ENCODE data around the gene MCAT. TPM values are rescaled to one million over a fixed set of nuclear protein-coding genes. Genes with fewer than 3 reads are reported as not detected.

The MCAT gene
- total and polyA plus RNA-seq, 2 donors from 2014 or later: 24.8 to 74.7 TPM

DNA sequence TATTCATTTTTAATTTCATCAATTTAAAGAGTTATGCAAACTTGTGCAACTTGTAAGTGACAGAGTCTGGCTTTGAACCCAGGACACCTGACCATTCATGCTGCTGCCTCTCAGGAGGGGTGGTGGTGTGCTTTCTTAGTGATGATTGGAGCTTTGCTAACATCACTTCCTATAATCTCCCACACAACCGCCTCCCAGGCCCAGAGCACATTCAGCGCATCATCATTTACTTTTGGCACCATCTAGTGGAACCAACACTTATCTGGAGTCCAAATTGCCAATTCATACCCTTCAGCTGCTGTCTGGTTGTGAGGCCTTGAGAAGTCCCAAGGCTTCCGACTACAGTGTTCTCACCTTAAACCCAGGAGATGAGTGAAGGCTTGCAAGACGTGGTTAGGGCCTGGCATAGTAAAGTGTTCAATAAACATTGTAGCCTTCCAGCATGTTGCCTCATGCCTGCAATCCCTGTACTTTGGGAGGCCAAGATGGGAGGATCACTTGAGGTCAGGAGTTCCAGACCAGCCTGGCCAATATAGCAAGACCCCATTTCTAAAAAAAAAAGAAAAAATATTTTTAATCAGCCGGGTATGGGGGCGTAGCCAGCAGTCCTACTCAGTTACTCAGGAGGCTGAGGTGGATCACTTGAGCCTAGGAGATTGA lies 52.9 kb downstream of the MCAT start:
- peak; percentile 72 to 91 (median 79) for DNase-seq
- Histone ChIP-seq H3K9me3 (ENCODE audit: control insufficient read depth in 2 of 3, insufficient read depth in 1 of 3, low read length in 3 of 3) (no peaks in the 10 kb centered on the region), H3K4me3 (ENCODE audit: low read length in 3 of 3) (no peak overlapping the region), H3K4me1 (ENCODE audit: control insufficient read depth in 2 of 3, insufficient read depth in 2 of 3, low read depth in 1 of 3, low read length in 3 of 3) (peaks cover 0 to 3% (median 0%) of the 10 kb centered on the region in 3 donors), H3K27me3 (ENCODE audit: control insufficient read depth, insufficient read depth, low read length) (no peaks in the 10 kb centered on the region), H3K27ac (ENCODE audit: low read depth in 2 of 2, low read length in 2 of 2) (no peak overlapping the region), H3K36me3 (ENCODE audit: control insufficient read depth in 2 of 3, insufficient read depth in 3 of 3, low read length in 3 of 3) (no peaks in the 10 kb centered on the region), H3K9ac (ENCODE audit: low read length in 3 of 3) (no peak overlapping the region)
- intact Hi-C loops (cut with DNase I): no loop called here
- TF ChIP-seq, protein P1, sequence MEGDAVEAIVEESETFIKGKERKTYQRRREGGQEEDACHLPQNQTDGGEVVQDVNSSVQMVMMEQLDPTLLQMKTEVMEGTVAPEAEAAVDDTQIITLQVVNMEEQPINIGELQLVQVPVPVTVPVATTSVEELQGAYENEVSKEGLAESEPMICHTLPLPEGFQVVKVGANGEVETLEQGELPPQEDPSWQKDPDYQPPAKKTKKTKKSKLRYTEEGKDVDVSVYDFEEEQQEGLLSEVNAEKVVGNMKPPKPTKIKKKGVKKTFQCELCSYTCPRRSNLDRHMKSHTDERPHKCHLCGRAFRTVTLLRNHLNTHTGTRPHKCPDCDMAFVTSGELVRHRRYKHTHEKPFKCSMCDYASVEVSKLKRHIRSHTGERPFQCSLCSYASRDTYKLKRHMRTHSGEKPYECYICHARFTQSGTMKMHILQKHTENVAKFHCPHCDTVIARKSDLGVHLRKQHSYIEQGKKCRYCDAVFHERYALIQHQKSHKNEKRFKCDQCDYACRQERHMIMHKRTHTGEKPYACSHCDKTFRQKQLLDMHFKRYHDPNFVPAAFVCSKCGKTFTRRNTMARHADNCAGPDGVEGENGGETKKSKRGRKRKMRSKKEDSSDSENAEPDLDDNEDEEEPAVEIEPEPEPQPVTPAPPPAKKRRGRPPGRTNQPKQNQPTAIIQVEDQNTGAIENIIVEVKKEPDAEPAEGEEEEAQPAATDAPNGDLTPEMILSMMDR (IDR thresholded peaks at IDR 0.05; ENCODE audit: borderline replicate concordance, extremely low read depth, insufficient read depth): peak; percentile 29
- no peak for FAIRE-seq

DNA sequence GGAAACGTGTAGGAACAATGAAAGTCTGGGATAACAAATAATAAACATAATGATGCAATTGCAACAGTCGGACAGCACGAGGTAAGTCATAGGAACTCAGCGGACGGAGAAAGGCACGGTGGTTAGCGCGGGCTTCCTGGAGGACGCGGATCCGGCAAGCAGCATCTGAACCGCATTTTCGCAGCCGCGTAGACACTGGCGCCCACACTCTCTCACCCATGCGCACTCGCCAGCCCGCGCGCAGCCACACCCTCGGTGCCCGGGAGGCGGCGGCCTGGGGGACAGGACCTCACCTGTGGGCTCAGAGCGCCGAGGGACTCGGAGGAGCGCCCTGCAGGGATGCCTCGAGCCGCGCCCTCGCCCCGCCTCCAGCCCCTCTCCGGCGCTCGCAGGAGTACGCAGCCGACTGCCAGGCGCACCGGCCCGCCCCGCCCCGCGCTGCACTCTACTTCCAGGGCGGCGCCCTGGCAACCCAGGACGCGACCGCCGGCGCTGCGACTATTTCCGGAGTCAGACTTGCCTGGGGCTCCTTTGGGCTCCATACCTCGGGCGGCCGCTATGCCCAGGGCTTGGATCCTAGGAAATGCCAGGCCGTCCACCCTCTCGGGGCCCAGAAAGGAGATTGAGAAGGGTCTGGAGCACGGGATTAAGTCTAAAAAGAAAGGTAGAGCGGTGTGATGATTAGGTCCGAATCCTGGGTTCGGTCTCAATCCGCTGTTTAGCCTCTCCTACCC lies 54.0 kb downstream of the MCAT start, which contains the start of gene TTLL1:
TSS of gene TTLL1 (minus strand) at position 408 of the 734 bp plus-strand sequence. CDS start 13,805 bp downstream, outside the sequence.
- no peak within 1 kb of the TSS for H3K27ac ChIP-seq (ENCODE audit: low read depth in 2 of 2, low read length in 2 of 2)
- no peaks in the 10 kb centered on the region for H3K27me3 ChIP-seq (ENCODE audit: control insufficient read depth, insufficient read depth, low read length)
- FAIRE-seq (no peak), DNase-seq (peak; percentile 88 to 96 (median 92))
- H3K9me3 ChIP-seq (ENCODE audit: control insufficient read depth in 2 of 3, insufficient read depth in 1 of 3, low read length in 3 of 3): no peaks in the 10 kb centered on the region
- H3K4me3 ChIP-seq (ENCODE audit: low read length in 3 of 3): peak within 1 kb of the TSS; percentile 79 to 88 (median 84)
- intact Hi-C loops (cut with DNase I): no loop called here
- peaks cover 0 to 3% (median 0%) of the 10 kb centered on the region in 3 donors for H3K4me1 ChIP-seq (ENCODE audit: control insufficient read depth in 2 of 3, insufficient read depth in 2 of 3, low read depth in 1 of 3, low read length in 3 of 3)
- TF ChIP-seq, protein P1 (IDR thresholded peaks at IDR 0.05; ENCODE audit: borderline replicate concordance, extremely low read depth, insufficient read depth): no peak
- peak within 1 kb of the TSS in 2 of 3 donors; percentile 71 to 79 for H3K9ac ChIP-seq (ENCODE audit: low read length in 3 of 3)
- no peaks in the 10 kb centered on the region for H3K36me3 ChIP-seq (ENCODE audit: control insufficient read depth in 2 of 3, insufficient read depth in 3 of 3, low read length in 3 of 3)

- H3K27ac ChIP-seq (ENCODE audit: low read depth in 2 of 2, low read length in 2 of 2): no peak overlapping the region
- peak overlapping the region in 2 of 3 donors; percentile 71 to 79 for H3K9ac ChIP-seq (ENCODE audit: low read length in 3 of 3)
- H3K36me3 ChIP-seq (ENCODE audit: control insufficient read depth in 2 of 3, insufficient read depth in 3 of 3, low read length in 3 of 3): no peaks in the 10 kb centered on the region
- DNase-seq (no peak), FAIRE-seq (no peak)
- no peaks in the 10 kb centered on the region for H3K9me3 ChIP-seq (ENCODE audit: control insufficient read depth in 2 of 3, insufficient read depth in 1 of 3, low read length in 3 of 3)
- intact Hi-C loops (cut with DNase I): no loop called here
- peak overlapping the region; percentile 77 to 88 (median 84) for H3K4me3 ChIP-seq (ENCODE audit: low read length in 3 of 3)
- H3K27me3 ChIP-seq (ENCODE audit: control insufficient read depth, insufficient read depth, low read length): no peaks in the 10 kb centered on the region
- H3K4me1 ChIP-seq (ENCODE audit: control insufficient read depth in 2 of 3, insufficient read depth in 2 of 3, low read depth in 1 of 3, low read length in 3 of 3): peaks cover 0 to 3% (median 0%) of the 10 kb centered on the region in 3 donors
- TF ChIP-seq, protein P1 (IDR thresholded peaks at IDR 0.05; ENCODE audit: borderline replicate concordance, extremely low read depth, insufficient read depth): no peak
Observed at GRCh38 chr22:43088627-43088983, 54.6 kb downstream of the MCAT start.
